Fibroblast of peridontal ligament (primary cell): ENCODE data around the gene ARPC5.
"Not testable (repeated sequence)": the region's sequence is repeated elsewhere in the genome, so short reads cannot be mapped to it uniquely, and the experiment has no call there.

ENCODE experiments used
- DNase-seq: peaks from one replicate; pipeline ENCODE4 v3.0.0-alpha.2; 2010; ENCODE audit errors: extremely low read depth

ARPC5 gene

DNA sequence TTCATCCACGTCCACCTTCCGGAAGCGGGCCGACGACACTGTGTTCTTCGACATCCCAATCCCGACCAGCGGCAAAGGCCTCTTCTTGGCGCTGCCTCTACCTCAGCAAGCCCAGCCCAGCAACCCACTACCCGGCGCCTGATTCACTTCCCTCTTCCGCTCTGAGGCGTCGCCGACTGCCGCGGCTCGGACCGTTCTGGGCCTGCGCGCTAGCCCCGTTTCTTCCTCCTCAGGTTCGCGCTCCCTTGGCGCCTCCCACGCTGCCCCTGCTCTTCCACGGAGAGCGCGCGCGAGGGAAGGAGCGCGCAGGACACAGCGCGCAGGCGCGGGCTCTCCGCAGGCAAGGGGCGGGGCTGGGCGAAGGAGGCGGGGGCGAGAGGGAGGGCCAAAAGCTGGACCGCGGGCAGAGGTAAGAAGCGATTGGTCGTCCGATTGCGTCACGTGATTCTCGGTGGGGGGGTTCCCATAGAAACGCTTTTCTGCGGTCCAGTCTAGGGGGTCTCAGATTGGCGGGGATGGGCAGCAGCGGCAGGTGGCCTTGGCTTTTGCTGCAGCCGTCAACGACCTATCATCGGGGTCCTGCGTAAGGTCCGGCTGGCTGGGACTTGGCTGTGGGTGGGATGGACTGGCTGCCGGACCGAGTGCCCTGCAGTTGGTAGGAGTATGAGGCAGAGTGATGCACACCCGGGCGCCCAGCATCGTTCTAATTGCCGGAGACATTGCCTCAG lies at the start of gene ARPC5:
TSS of gene ARPC5 (minus strand) at position 178 of the 728 bp plus-strand sequence. CDS start at position 54, 124 bp downstream.
- peak; percentile 97 for DNase-seq

DNA sequence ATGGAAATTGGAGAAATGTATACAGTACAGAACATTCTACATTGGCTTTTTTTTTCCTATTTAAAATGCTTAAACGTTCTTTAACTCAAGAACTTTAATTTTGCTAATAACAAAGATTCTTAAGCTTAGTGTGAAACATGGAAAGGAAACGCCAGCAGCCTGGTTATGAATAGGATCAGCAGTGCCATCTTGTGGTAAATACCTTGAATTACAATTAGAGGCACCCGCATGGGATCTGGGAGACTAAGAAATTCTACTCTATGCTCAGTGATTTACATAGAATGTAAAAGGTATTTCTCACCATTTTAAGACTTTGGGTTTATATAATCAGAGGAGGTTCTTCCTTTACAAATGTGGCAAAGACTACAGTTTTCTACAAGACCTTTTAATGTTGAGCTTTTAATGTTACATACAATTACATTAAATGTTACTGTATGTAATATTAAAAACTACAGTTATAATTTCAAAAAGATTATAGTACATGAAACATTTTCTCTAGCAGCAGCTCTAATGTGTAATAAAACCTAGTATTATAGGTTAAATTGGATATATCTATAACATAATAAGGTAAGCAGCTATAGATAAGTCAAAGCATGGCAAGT lies 49.6 kb upstream of the ARPC5 start:
- peak; percentile 75 for DNase-seq

DNA sequence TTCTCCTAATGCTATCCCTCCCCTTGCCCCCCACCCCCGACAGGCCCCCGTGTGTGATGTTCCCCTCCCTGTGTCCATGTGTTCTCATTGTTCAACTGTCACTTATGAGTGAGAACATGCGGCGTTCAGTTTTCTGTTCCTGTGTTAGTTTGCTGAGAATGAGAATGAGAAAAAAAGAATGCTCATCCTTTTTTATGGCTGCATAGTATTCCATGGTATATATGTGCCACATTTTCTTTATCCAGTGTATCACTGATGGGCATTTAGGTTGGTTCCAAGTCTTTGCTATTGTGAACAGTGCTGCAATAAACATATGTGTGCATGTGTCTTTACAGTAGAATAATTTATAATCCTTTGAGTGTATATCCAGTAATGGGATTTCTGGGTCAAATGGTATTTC lies 43.8 kb upstream of the ARPC5 start:
- DNase-seq, result not testable (repeated sequence)

DNA sequence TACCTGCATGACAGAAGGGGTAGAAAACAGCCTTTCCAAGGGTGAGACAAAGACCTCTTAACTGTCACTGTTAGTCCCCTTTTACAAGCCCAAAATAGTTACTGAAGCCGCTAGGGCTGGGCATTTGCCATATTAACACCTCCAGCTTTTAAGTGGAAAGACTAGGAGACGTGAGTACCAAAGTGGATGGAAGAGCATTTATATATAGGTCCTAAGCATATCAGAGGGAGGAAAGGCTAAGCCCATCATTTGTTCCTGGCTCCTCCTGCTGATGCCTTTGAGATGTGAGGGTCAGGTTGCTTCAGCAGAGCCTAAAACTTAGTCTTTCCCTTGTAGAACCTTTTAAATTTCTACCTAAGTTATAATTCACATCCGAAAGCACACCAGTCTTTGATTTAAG lies 43.2 kb upstream of the ARPC5 start:
- DNase-seq, result no peak

DNA sequence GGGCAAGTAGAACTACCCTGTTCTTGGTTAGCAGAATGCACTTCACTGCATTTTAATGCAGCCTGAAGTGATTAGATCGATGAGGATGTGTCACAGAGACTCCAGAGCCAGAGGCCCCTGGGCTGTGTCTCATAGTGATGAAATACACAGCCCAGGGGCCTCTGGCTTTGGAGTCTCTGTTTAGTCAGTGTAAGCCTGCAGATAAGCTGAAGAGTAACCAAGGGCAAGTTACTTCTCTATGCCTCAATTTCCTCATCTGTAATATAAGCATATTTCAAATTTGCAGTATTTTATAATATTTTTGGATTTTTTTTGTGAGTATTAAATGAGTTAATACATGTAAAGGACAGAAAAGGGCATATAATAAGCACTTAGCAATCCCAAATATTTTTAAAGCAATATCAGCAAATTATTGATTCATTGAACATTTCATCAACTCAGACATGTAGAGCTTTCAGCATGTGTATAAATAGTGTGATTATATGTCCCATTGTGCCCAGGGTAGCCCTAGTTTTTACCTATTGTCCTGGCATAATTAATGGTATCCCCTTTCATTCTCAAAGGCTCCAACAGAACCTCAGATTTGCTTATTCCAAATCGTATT lies 41.1 kb upstream of the ARPC5 start:
- peak; percentile 69 for DNase-seq

DNA sequence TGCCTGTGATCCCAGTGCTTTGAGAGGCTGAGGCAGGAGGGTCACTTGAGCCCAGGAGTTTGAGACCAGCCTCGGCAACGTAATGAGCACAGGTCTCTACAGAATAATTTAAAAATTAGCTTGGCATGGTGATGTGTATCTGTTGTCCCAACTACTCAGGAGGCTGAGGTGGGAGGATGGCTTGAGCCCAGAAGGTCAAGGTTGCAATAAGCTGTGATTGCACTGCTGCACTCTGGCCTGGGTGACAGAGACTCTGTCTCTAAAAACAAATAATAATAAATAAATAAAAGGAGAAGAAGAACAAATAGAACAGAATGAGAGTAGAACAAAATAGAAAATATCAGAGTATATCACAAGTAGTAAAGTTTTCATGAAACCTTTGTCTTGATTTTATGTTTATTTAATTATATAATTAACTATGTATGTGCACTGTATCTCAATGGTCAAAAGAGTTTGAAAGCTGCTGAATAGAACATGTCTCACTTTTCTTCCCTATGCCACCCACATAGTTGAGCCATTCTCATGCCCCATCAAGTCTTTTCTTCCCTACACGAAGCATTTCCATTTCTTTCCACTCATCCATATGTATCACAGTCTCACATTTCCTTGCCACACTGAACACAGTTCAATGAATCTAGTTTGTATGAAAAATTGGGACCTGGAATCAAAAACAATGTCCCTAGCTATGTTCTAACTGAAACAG lies 40.5 kb upstream of the ARPC5 start:
- no peak for DNase-seq

DNA sequence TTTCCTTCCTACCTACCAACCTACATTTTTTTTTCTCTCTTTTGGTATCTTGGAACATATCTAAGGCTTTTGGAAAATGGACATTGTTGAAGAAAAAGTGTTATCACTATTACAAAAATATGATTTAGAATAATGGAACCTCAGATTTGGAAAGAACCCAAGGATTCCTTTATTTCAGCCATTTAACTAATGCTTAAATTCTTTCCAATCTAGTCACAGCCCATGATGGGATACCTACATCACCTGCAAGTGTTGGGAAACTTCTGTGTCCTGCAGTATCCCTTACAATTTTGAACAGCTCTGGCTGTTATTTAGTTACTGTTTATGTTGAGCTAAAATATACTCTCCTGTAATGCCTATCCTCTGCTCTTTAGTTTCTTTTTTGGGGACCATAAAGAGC lies 39.8 kb upstream of the ARPC5 start:
- DNase-seq, result no peak

DNA sequence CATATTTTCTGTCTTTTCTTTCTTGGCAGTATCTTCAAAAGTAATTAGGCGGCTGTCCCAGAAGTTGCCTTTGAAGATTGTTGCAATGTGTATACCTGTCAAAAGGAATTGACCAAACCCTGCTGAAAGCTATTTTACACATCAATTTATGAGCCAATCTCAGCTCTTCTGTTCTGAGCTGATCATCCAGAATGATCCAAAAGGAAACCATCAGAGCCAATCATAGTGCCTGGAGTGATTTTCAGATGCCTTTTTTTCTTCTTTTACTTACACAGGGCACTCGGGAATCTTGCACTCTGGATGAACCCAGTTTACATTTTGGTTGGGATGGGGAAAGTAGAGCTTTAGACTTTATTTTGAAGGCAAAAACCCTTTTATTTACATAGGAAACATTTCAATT lies 39.3 kb upstream of the ARPC5 start:
- peak; percentile 17 for DNase-seq

DNA sequence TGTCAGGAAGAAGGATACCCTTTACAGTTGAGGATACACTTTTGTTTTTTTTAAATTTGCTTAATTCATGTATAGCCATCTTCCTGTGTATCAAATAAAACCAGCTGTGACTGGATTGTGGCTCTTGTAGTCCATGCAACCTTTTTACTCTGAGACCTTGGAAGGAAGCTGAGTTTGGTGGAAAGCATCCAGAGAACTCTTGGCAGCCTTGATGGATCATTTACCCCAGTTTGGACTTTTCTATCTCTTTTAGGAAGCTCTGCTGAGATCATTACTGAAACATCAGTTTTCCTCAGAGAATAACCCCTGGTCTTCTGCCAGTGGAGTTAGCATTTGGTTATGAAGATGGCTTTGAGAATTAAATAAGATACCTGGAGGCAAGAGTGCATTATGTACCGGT lies 38.8 kb upstream of the ARPC5 start:
- peak; percentile 91 for DNase-seq

DNA sequence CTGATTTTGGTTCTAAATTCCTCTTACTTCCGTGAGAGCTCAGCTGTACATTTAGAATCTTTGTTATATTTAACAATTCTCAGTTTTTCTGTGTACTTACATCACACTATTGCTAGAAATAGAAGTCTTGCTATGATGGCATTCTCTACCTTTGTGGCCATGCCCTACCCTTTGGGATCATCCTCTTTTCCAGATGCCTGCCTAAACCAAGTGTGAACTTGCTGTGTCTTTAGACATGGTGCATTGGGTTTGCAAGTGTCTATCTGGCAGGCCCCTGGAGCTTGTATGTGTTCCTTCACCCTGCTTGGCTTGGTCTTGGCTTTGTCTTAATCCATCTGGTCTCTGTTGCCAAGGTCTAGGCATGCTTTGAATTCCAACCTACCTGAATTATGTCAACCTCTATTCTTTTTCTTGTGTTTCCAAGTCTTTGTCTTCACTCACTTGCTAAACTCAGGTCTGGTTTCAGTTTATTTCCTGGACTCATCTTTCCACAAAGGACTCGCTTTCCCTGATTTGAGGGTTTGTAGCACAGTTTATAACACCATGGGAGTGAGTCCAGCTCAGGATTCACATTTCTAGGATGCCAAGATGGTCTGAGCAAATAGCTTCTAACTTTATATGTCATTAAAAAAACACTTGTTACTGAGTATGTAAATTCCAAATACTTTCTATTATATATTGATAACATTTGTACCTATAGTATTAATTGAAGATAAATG lies 38.2 kb upstream of the ARPC5 start:
- DNase-seq, result peak; percentile 28

DNA sequence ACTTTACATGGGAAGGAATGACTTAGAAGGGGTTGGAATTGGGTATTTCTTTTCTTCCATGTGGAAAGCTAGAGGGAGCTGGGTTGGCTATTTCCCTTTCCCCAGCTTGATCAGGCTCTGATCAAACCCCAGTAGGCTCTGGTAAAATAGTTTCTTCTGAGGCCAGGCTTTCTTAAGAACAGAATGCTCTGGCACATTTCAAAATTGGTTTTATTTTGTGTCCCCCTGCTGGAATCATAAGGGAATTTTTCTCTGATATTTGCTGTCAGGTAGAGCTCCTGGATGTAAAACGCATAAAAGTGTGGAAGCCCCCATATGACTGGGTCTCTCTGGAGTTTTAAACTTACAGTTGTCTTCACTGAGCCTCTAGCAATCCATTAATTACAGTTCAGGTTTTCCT lies 34.6 kb upstream of the ARPC5 start:
- no peak for DNase-seq

DNA sequence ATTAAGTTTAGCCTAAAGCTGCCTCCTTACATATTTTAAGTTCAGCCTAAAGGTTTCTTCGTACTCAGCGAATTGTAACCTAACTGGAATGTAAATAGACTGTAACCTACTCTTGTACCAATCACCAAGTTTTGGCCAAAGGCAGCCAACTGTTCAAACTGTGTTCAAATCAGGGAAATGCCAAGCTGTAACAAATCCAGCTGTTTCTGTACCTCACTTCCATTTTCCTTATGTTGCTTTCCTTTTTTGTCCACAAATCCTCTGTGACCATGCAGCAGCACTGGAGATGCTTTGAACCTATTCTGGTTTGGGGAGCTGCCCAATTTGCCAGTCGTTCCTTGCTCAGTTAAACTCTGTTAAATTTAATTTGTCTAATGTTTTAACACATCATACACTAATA lies 20.8 kb upstream of the ARPC5 start:
- DNase-seq, result peak; percentile 48

DNA sequence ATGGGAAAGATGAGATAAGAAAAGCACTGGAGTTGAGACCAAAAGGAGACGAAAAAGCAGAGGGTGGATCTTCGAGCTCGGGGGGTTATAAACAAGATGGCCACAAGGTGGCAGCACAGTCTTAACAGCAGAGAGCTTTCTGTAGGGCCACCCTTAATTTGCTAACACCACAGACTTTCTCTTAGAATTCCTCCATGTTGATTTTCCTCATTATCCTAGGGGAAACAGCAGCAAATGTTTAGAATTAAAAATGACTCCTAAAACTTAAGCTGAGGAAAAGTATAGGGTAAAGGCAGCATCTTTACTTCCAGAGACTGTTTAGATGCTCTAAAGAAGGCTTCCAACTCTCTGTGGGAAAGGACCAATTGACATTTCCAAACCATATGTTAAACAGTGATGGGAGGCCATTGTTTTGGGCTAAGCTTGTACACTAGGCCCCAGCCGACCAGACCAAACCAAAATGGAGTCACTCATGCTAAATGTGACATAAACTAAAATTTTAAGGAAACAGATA lies 20.0 kb upstream of the ARPC5 start:
- peak; percentile 92 for DNase-seq

DNA sequence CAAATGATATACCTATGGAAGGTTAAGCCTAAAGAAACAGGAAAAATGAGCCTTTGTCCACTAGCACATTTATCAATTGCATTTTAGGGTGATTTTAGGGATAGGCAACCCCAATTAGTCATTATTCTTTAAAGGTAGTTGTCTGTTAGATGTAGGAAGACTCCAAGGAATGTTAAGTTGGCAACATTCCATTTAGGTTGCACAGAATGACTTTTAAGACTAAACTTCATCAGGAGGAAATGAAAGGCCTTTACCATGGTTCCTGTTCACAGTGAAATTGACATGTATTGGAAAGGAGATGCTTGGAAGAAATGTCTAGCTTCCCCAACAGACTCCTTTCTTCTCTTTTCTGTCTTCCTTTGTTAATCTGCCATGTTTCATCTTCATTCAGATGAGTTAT lies 19.1 kb upstream of the ARPC5 start:
- DNase-seq, result no peak

DNA sequence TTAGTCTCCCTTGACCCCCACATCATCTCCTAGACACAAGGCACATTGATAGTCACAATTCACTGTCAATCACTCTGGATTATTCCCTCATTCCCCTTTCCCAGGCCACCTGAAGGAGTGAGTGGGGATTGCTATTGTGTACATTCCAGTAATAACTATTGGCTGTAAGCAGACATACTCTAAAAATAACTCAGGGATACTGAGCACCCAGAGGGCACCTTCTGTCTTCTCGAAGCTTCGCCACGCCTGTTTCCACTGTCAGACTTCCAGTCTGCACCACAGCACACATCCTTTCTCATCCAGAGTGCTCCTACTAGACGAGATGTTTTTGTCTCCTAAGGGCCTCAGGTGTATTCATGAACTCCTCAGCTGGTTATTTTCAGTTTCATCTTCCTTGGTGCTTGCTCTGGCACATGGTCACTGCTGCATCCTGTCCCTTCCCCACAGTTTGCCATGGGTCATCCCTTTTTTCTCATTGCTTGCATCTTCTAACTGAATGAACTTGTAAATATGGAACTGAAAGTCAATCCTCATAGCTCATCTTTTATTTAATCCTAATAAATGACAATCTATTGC lies 18.4 kb upstream of the ARPC5 start:
- DNase-seq, result no peak

DNA sequence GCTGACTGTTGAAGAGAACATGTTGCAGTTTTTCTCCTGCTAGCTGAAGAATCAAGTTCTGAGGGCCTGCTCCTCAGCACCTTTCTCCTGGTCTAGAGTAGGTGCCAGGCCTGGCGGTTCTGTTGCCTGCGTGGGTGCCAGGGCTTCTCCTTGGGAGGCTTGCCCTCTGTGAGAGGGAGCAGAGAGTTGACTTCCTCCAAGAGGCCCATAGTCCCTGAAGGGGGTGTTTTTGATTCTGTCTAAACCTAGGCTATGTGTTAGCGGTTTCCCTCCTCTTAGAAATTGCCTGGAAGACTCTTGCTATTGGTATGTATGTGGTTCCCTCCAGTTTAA lies 17.8 kb upstream of the ARPC5 start:
- no peak for DNase-seq

DNA sequence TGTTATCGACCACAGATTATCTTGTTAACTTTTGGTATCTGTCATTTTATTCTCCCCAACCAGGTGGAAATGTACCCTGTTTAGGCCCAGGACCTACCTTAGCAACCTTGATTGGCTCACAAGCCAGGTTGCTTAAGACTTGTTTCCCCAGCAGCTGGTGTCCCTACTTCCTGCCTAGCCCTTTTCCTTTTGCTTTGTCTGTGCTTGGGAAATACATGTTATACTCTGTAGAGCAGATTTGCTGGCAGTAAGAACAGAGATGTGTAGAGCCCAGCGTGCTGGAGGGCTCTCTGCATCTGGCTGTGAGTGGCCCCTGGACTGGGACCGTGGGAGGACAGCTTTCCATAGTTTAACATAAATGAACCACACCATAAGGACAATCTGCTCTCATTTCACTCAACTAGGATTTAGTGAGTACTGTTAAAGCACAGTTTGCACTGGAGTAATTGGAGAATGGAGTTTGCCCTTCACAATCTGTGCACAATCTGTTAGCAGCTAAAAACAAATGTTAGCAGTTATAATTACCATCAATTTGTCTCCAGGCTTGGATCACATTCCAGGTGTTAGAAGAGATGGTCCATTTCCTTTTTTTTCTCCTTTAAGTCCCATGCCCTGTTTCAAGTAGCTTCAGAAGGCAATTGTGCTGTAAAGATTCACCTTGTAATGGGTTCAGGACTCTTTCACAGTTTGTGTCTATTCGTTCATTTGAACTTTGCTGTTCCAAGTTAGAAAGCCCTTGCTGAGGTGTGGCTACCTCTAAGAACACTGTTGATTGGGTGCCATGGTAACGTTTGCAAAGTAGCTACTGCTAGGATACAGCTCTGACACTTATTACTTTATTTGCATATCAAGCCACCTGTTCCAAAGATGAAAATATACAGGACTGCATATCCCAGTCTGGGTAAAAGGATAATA lies 17.2 kb upstream of the ARPC5 start, which contains the start of gene APOBEC4:
TSS of gene APOBEC4 (minus strand) at position 770 of the 915 bp plus-strand sequence. CDS start 4,535 bp downstream, outside the sequence.
- no peak for DNase-seq

DNA sequence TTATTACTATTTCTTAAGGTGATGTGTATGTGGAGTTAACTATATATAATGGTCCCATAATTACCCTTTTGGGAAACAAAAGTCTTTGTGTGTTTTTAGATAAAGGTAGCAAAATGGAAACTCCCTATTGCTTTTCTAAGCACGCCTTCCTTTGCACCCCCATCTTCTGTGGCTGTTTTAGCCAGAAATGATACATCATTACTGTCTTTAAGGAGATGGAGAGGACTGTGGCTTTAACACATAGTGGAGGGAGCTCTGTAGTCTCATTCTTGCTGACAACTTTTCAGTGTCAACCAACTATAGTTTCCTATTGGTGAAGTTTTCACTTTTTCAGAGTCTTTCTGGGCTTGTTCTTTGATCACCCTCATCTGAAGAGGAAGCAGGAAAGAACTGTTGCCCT lies 16.5 kb upstream of the ARPC5 start:
- no peak for DNase-seq

DNA sequence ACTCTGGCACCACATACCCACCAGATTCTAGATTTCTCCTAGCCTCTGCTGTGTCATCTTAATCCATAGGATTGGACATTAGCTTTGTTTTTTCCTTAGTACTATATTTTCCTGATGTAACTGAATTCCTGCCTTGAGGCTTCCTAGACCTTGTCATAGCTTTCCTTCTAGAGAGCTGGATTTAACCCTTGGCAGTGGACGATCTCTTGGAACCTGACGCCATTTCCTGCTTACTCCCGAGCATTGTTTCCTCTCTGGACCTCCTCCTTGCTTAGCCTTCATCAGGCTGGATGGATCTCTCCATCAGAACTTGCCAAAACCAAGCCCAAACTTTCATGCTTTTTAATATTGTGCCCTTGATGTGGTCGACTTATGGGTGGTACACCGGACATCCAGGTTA lies 16.0 kb upstream of the ARPC5 start:
- DNase-seq, result no peak

DNA sequence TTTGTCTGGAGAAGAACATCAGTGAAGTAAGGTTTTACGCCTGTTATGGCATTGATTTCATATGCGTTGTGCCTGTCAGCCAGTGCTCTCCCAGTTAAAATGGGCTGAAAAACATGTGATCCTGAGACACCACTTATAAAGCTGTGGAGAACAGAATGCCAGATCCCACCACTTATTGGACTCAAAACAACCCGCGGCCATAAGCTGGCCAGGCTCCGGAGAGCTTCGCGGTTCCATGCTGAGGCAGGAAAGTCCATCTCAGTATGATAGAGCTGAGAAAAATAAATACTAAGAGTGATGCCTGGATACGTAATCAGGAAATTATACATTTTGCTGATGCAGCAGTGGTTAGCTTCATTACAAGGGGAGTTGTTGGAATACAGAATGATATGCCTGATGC lies 12.5 kb upstream of the ARPC5 start:
- no peak for DNase-seq
